GM12878 (cell line): ENCODE results near the gene AIG1. TPM values are rescaled to one million over a fixed set of nuclear protein-coding genes. Genes with fewer than 3 reads are reported as not detected.

Experiments
- ATAC-seq: fragments of 200-7000 bp; cut with Tn5 transposase; 3 replicates; pipeline ENCODE4 v1.9.1; 2020; ENCODE audit warnings: mild to moderate bottlenecking, moderate library complexity
- BruUV-seq: library from RNA; stranded (reverse); fragments of 400-500 nt; replicated peaks from 2 replicates; lab custom pipeline; 2021; lab: Mats Ljungman, UMichigan
- CTCF ChIA-PET: fragments of 300-600 bp; sonication (Branson Sonifier 250); formaldehyde crosslinking; extraction: SDS; loops from one replicate; lab custom pipeline; 2021; ENCODE audit warnings: inconsistent platforms; lab: Yijun Ruan, JAX
- POLR2A ChIA-PET: fragments of 350-600 bp; formaldehyde crosslinking; extraction: SDS; loops from one replicate; lab custom pipeline; 2021; ENCODE audit warnings: inconsistent platforms; lab: Charles Lee
- RAD21 ChIA-PET: fragments of 300-600 bp; sonication (Branson Sonifier 250); formaldehyde crosslinking; loops from one replicate; lab custom pipeline; 2023; ENCODE audit warnings: antibody characterized with exemption; ENCODE audit not compliant: unreplicated experiment; lab: Charles Lee
- SMC1A ChIA-PET: fragments of 300-600 bp; sonication (Branson Sonifier 250); formaldehyde crosslinking; loops from one replicate; lab custom pipeline; 2023; ENCODE audit not compliant: unreplicated experiment, uncharacterized antibody; lab: Charles Lee
- DNase-seq: peaks from one replicate; pipeline ENCODE4 v3.0.0-alpha.2; 2011; ENCODE audit warnings: low read depth, low spot score
- FAIRE-seq: peaks from 3 replicates; lab custom pipeline; 2011; peaks lifted over from hg19 to GRCh38; lab: Jason Lieb, UNC
- H2AFZ ChIP-seq: 2 replicates; pipeline ENCODE4 v1.6.0; 2011; ENCODE audit warnings: low read depth, low read length, control low read depth; ENCODE audit not compliant: control insufficient read depth
- H3K27ac ChIP-seq: 2 replicates; pipeline ENCODE4 v1.5.1; 2011; ENCODE audit warnings: control low read depth; ENCODE audit not compliant: control insufficient read depth, insufficient read depth
- H3K27me3 ChIP-seq, 2 experiments: replicated peaks in 1 of 2; 2 replicates each; pipeline versions ENCODE4 v1.6.0 to v1.6.1; 2011; ENCODE audit warnings: low read length in 1 of 2; ENCODE audit not compliant: control insufficient read depth in 2 of 2, insufficient read depth in 2 of 2
- H3K36me3 ChIP-seq, 2 experiments: 2 replicates each; pipeline ENCODE4 v1.5.1; 2011; ENCODE audit warnings: low read length in 1 of 2; ENCODE audit not compliant: control insufficient read depth in 2 of 2, insufficient read depth in 2 of 2
- H3K4me1 ChIP-seq: 2 replicates; pipeline ENCODE4 v1.6.1; 2011; ENCODE audit warnings: mild to moderate bottlenecking, low read length, moderate library complexity, mixed read lengths; ENCODE audit not compliant: control insufficient read depth, insufficient read depth
- H3K4me2 ChIP-seq: 2 replicates; pipeline ENCODE4 v1.6.0; 2011; ENCODE audit warnings: control low read depth; ENCODE audit not compliant: control insufficient read depth, insufficient read depth
- H3K4me3 ChIP-seq: fragments of 200-600 bp; sonication (generic); 2 replicates; pipeline ENCODE4 v1.5.1; 2016
- H3K79me2 ChIP-seq: 2 replicates; pipeline ENCODE4 v1.6.0; 2011; ENCODE audit warnings: low read length; ENCODE audit not compliant: control insufficient read depth, insufficient read depth
- H3K9ac ChIP-seq: 2 replicates; pipeline ENCODE4 v1.8.0; 2011; ENCODE audit warnings: low read length, control low read depth, mixed read lengths; ENCODE audit not compliant: control insufficient read depth, insufficient read depth
- H3K9me3 ChIP-seq: replicated peaks from 3 replicates; pipeline ENCODE4 v1.5.1; 2011; ENCODE audit warnings: mild to moderate bottlenecking, low read length; ENCODE audit not compliant: control insufficient read depth, insufficient read depth
- H4K20me1 ChIP-seq: 2 replicates; pipeline ENCODE4 v1.6.0; 2011; ENCODE audit not compliant: control insufficient read depth, insufficient read depth
- BCL11A ChIP-seq: IDR thresholded peaks from 2 replicates; pipeline ENCODE4 v1.6.1; 2011; ENCODE audit warnings: low read depth, low read length
- CBFB ChIP-seq: IDR thresholded peaks from 2 replicates; pipeline ENCODE4 v1.6.1; 2016; ENCODE audit warnings: antibody characterized with exemption, low read depth
- GABPA ChIP-seq: IDR thresholded peaks from 2 replicates; pipeline ENCODE4 v1.6.1; 2014; ENCODE audit warnings: antibody characterized with exemption, low read depth, mild to moderate bottlenecking, inconsistent platforms
- MEF2A ChIP-seq: IDR thresholded peaks from 2 replicates; pipeline ENCODE4 v1.6.1; 2011; ENCODE audit warnings: low read depth, mild to moderate bottlenecking, low read length, moderate library complexity; ENCODE audit not compliant: insufficient read depth
- MTA2 ChIP-seq: fragments of 450-650 bp; IDR thresholded peaks from 2 replicates; pipeline ENCODE4 v1.6.1; 2016; ENCODE audit warnings: low read depth, mild to moderate bottlenecking, moderate library complexity
- POU2F2 ChIP-seq: IDR thresholded peaks from 3 replicates; pipeline ENCODE4 v1.6.1; 2011; ENCODE audit warnings: low read depth, mild to moderate bottlenecking, low read length, borderline replicate concordance
- RFX5 ChIP-seq: IDR thresholded peaks from 2 replicates; pipeline ENCODE4 v1.6.1; 2011; ENCODE audit warnings: low read depth, low read length, improper control_type of control experiment
- SIX5 ChIP-seq: IDR thresholded peaks from 2 replicates; pipeline ENCODE4 v1.6.1; 2011; ENCODE audit warnings: mild to moderate bottlenecking, low read depth, low read length, moderate library complexity; ENCODE audit not compliant: severe bottlenecking
- WRNIP1 ChIP-seq: IDR thresholded peaks from 2 replicates; pipeline ENCODE4 v1.6.1; 2011; ENCODE audit warnings: low read depth, low read length, improper control_type of control experiment, borderline replicate concordance
- ZBTB33 ChIP-seq: fragments of 450-650 bp; IDR thresholded peaks from 2 replicates; pipeline ENCODE4 v1.6.1; 2017; ENCODE audit warnings: mild to moderate bottlenecking
- ZNF217 ChIP-seq: fragments of 450-650 bp; IDR thresholded peaks from 2 replicates; pipeline ENCODE4 v1.6.1; 2017; ENCODE audit warnings: antibody characterized with exemption, mild to moderate bottlenecking
- ZNF274 ChIP-seq: IDR thresholded peaks from one replicate; pipeline ENCODE4 v1.8.0; 2011; ENCODE audit not compliant: insufficient read length, insufficient read depth
- WGBS: methylation state at CpG from one replicate; pipeline ENCODE4 v1.1.6; 2016; ENCODE audit warnings: low lambda C conversion rate; ENCODE audit not compliant: insufficient replicate concordance, insufficient coverage; ENCODE audit errors: missing lambda C conversion rate; 5-methylcytosine and 5-hydroxymethylcytosine counted together
- in situ Hi-C: fragments of 300-500 bp; cut with MboI; formaldehyde crosslinking; loops from 9 replicates; pipeline ENCODE4 v1.14.3; 2018; ENCODE audit warnings: mixed read lengths
- intact Hi-C: fragments of 100-400 bp; cut with micrococcal nuclease; formaldehyde crosslinking; loops from one replicate; pipeline ENCODE4 v1.14.2; 2022; ENCODE audit not compliant: unreplicated experiment
- polyA plus RNA-seq, 11 experiments: library from polyadenylated mRNA; depleted of rRNA in 4 of 11; unstranded in 6 of 11; stranded (reverse) in 5 of 11; fragments of >200 nt; fragmentation: Nextera tagmentation in 4 of 11; fragmentation: Illumina TruSeq in 1 of 11; extraction: Ambion mirVana in 4 of 11; extraction: Trizol in 1 of 11; gene quantifications; 1 replicate in 1 of 11; 2 replicates in 10 of 11; pipeline versions ENCODE4 v1.2.1 to v1.2.3, GENCODE V29; 2011 to 2016; ENCODE audit warnings: inconsistent platforms in 2 of 11, missing spikeins in 2 of 11, low read depth in 1 of 11
- total RNA-seq, 4 experiments: library from RNA; depleted of rRNA in 3 of 4; stranded (reverse); fragments of >200 nt in 3 of 4; fragmentation: Illumina TruSeq in 1 of 4; extraction: Trizol in 1 of 4; gene quantifications; 2 replicates each; pipeline versions ENCODE4 v1.2.1 to v1.2.3, GENCODE V29; 2013 to 2021
- TF ChIP-seq, protein P1 (sequence below): fragments of 450-650 bp; IDR thresholded peaks from 2 replicates; pipeline ENCODE4 v1.6.1; 2017; ENCODE audit warnings: low read depth, mild to moderate bottlenecking, moderate library complexity
- TF ChIP-seq, protein P2 (sequence below): IDR thresholded peaks from 2 replicates; pipeline ENCODE4 v1.6.1; 2011; ENCODE audit warnings: mild to moderate bottlenecking, low read depth, low read length, moderate library complexity; ENCODE audit not compliant: insufficient replicate concordance
- TF ChIP-seq, protein P3 (sequence below): fragments of 450-650 bp; IDR thresholded peaks from 2 replicates; pipeline ENCODE4 v1.6.1; 2014; ENCODE audit warnings: mild to moderate bottlenecking

The AIG1 gene
- total and polyA plus RNA-seq, 10 of the 15 experiments (the other 5 are each of a cell fraction or from before 2014, with no cell fraction given) = 27.0 to 74.5 (median 36.4) TPM

DNA sequence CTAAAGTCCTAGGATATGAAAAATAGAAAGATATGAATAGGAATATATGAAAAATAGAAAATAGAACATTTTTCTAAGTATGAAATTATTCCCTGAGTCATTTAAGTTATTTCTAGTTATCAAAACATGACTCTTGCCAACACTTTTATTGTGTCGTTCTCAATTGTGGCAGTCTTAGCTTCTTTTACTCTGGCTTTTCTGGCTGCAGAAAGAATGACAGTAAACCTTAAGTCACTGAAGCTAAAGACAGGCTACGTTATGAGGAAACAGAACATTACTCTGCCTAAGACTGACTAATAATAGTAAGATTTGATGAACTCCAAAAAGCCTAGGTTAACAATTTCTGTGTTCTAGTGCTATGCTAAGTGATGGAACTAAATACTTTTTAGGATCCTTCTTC is 74.6 kb downstream of the AIG1 start (continued):
- TF ChIP-seq, protein P1, sequence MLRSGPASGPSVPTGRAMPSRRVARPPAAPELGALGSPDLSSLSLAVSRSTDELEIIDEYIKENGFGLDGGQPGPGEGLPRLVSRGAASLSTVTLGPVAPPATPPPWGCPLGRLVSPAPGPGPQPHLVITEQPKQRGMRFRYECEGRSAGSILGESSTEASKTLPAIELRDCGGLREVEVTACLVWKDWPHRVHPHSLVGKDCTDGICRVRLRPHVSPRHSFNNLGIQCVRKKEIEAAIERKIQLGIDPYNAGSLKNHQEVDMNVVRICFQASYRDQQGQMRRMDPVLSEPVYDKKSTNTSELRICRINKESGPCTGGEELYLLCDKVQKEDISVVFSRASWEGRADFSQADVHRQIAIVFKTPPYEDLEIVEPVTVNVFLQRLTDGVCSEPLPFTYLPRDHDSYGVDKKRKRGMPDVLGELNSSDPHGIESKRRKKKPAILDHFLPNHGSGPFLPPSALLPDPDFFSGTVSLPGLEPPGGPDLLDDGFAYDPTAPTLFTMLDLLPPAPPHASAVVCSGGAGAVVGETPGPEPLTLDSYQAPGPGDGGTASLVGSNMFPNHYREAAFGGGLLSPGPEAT = no peak
- TF ChIP-seq, protein P2, sequence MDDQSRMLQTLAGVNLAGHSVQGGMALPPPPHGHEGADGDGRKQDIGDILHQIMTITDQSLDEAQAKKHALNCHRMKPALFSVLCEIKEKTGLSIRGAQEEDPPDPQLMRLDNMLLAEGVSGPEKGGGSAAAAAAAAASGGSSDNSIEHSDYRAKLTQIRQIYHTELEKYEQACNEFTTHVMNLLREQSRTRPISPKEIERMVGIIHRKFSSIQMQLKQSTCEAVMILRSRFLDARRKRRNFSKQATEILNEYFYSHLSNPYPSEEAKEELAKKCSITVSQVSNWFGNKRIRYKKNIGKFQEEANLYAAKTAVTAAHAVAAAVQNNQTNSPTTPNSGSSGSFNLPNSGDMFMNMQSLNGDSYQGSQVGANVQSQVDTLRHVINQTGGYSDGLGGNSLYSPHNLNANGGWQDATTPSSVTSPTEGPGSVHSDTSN = no peak
- TF ChIP-seq MEF2A = no peak

- H3K27me3 ChIP-seq = no peaks in the 10 kb centered on the region
- RAD21 ChIA-PET = no interaction called here
- H4K20me1 ChIP-seq = no peaks in the 10 kb centered on the region
- CTCF ChIA-PET = no interaction called here
- no peak overlapping the region for H2AFZ ChIP-seq
- H3K9me3 ChIP-seq = peaks cover 1% of the 10 kb centered on the region; the same call in 2 of the 3 replicates
- ATAC-seq = no peak
- intact Hi-C loops = no loop called here
- no peak overlapping the region for H3K4me2 ChIP-seq
- TF ChIP-seq MTA2 = no peak
- TF ChIP-seq ZBTB33 = no peak
- TF ChIP-seq WRNIP1 = no peak
- no peak for TF ChIP-seq RFX5
- no peak for TF ChIP-seq BCL11A
- TF ChIP-seq, protein P3, sequence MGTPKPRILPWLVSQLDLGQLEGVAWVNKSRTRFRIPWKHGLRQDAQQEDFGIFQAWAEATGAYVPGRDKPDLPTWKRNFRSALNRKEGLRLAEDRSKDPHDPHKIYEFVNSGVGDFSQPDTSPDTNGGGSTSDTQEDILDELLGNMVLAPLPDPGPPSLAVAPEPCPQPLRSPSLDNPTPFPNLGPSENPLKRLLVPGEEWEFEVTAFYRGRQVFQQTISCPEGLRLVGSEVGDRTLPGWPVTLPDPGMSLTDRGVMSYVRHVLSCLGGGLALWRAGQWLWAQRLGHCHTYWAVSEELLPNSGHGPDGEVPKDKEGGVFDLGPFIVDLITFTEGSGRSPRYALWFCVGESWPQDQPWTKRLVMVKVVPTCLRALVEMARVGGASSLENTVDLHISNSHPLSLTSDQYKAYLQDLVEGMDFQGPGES = no peak
- TF ChIP-seq SIX5 = no peak
- no peak for TF ChIP-seq CBFB
- no peak for TF ChIP-seq GABPA
- TF ChIP-seq ZNF217 = no peak
- no peak for TF ChIP-seq ZNF274
- no peak for TF ChIP-seq POU2F2
- H3K36me3 ChIP-seq = no peaks in the 10 kb centered on the region; a peak in 1 of 4 replicates
- H3K79me2 ChIP-seq = no peaks in the 10 kb centered on the region
- in situ Hi-C loops = no loop called here
- no peak overlapping the region for H3K9ac ChIP-seq
- POLR2A ChIA-PET = no interaction called here
- DNase-seq = no peak
- H3K4me3 ChIP-seq = no peak overlapping the region
- WGBS = 81% methylated on average over 3 of the region's 3 CpGs
- SMC1A ChIA-PET = interaction anchor here (1.2 kb wide), 1 partner anchor 11 kb away, joined by 4 read pairs; no protein-coding TSS in a partner anchor
- no peak for FAIRE-seq
- H3K4me1 ChIP-seq = no peaks in the 10 kb centered on the region
- H3K27ac ChIP-seq = no peak overlapping the region
- no TSS peak for BruUV-seq
Observed at GRCh38 chr6:143135797-143136561, 75.3 kb downstream of the AIG1 start.
